ENCODE measurements around the gene CAB39L. TPM values are rescaled to one million over a fixed set of nuclear protein-coding genes. Genes with fewer than 3 reads are reported as not detected.

CAB39L gene
- total RNA-seq, 1 donor from 2014 or later: 7.7 TPM

DNA sequence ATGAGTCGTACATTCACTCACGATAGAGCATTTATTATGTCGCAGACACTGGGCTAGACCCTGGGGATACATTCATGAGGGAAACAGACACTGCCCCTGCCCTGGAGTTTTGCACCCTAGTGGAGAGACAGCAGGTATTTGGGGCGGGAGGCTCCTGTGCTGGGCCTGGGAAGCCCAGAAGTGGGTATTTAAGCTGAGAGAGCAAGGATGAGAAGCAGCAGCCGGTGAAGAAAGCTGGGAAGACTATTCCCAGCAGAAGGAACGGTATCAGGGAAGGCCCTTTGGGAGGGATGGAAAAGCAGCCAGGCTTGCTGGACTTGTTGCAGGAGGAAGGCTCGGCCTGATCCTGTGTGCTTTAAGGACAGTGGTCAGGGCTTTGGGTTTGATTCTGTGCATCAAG lies 141.6 kb downstream of the CAB39L start:
- DNase-seq: no peak
- Mint-ChIP-seq H3K27me3 (ENCODE audit: unreplicated experiment) (peaks cover 11% of the 10 kb centered on the region), H3K27ac (ENCODE audit: unreplicated experiment) (peak overlapping the region; percentile 22), H3K4me3 (ENCODE audit: unreplicated experiment) (no peak overlapping the region), H3K9me3 (ENCODE audit: unreplicated experiment) (peaks cover 2% of the 10 kb centered on the region), H3K36me3 (ENCODE audit: unreplicated experiment) (no peaks in the 10 kb centered on the region), H3K4me1 (ENCODE audit: low read depth, unreplicated experiment) (peaks cover 7% of the 10 kb centered on the region)
- TF ChIP-seq CTCF (IDR thresholded peaks at IDR 0.05; ENCODE audit: partially characterized antibody, unreplicated experiment): no peak

DNA sequence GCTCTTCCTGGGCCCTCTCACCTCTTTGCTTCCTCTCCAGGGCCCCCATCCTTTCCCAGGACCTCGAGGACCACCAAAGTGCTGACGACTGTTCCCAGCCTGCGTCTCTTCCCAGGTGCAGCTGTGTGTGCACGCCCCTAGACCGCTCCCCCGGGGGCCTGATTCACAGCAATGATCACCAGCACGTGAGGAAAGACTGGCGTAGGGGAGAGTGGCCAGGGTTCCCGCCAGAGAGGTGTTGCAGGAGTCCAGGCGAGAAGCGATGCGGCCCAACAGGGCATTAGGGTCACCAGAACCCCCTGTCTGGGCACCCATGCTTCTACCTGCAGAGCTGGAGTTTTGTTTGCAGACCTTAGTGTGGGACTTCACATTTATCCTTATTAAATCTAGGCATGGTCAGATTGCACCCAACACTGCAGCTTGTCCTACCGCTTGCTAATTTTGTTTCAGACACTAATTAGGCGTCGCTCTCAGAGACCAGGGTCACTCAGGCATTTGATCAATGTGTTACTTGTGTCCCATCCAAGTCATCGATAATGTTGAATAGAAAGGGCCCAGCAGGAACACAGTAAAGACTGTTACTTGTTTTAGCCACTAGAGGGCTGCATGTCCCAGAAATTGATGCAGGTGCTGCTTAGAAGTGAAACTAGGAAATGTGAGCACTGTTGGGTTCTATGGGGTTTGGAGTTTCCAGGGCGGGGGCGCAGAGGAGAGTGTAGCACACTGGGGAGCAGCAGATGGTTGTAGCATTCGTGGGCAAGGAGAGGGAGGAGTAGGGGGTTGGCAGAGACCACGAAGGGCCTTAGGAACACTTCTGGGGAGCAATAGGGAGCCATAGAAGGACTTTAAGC lies 142.9 kb downstream of the CAB39L start:
- H3K27ac Mint-ChIP-seq (ENCODE audit: unreplicated experiment): no peak overlapping the region
- H3K4me3 Mint-ChIP-seq (ENCODE audit: unreplicated experiment): no peak overlapping the region
- peaks cover 2% of the 10 kb centered on the region for H3K9me3 Mint-ChIP-seq (ENCODE audit: unreplicated experiment)
- peak; percentile 82 for TF ChIP-seq CTCF (IDR thresholded peaks at IDR 0.05; ENCODE audit: partially characterized antibody, unreplicated experiment)
- DNase-seq: no peak
- no peaks in the 10 kb centered on the region for H3K36me3 Mint-ChIP-seq (ENCODE audit: unreplicated experiment)
- peaks cover 11% of the 10 kb centered on the region for H3K27me3 Mint-ChIP-seq (ENCODE audit: unreplicated experiment)
- peaks cover 7% of the 10 kb centered on the region for H3K4me1 Mint-ChIP-seq (ENCODE audit: low read depth, unreplicated experiment)

DNA sequence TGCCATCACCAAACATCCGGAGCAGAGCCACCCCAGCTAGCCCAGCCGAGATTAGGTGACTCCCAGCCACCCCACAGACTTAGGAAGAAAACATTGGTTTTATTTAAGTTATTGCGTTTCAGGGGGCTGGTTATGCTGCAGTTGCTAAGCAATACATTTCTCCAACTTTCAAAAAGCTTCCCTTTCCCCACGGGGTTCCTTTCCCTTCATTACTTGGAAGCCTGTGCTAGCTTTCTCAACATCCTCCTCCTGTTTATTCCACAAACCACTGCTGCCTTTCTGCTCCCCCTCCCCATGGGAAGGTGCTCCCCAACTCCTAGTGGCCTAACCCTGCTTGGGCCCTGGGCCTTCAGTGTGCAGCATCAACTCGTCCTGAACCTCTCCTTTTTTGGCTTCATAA lies 143.6 kb downstream of the CAB39L start:
- Mint-ChIP-seq H3K4me1 (ENCODE audit: low read depth, unreplicated experiment) (peaks cover 7% of the 10 kb centered on the region), H3K27me3 (ENCODE audit: unreplicated experiment) (peaks cover 10% of the 10 kb centered on the region), H3K27ac (ENCODE audit: unreplicated experiment) (no peak overlapping the region), H3K4me3 (ENCODE audit: unreplicated experiment) (no peak overlapping the region), H3K9me3 (ENCODE audit: unreplicated experiment) (peaks cover 2% of the 10 kb centered on the region), H3K36me3 (ENCODE audit: unreplicated experiment) (no peaks in the 10 kb centered on the region)
- no peak for DNase-seq
- TF ChIP-seq CTCF (IDR thresholded peaks at IDR 0.05; ENCODE audit: partially characterized antibody, unreplicated experiment): no peak

DNA sequence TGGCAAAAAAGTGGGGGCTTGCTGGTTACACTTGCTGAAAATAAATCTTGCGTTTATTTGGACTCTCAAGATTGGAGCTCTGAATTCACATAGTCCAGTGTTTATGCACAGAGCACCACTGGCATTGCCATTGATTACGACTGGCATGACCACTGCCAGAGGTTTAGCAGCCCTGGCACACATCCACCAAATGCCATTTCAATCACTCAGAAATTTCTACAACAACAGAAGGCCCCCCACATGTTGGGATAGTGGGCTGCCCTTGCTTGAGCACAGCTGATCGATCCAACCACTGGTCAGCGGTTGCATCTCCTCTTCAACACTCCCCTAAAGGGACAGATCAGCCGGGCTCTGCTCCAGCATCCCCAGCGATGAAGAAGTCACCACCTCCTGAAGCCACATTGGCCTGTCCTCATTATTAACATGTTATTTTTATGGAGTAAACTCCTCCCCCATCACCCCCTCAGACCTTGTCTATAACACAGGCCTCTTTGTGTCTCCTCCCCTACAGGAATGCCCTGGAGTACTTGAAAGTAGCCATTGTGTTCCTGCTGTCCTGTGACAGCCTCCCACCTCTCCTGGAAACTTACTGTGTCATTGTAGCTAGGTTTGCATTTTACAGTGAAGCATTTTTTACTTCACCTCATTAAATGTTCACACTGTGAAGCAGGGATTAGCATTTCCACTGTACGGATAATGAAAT lies 144.8 kb downstream of the CAB39L start:
- no peak for TF ChIP-seq CTCF (IDR thresholded peaks at IDR 0.05; ENCODE audit: partially characterized antibody, unreplicated experiment)
- Mint-ChIP-seq H3K27me3 (ENCODE audit: unreplicated experiment) (peaks cover 10% of the 10 kb centered on the region), H3K27ac (ENCODE audit: unreplicated experiment) (no peak overlapping the region), H3K9me3 (ENCODE audit: unreplicated experiment) (peaks cover 2% of the 10 kb centered on the region), H3K4me1 (ENCODE audit: low read depth, unreplicated experiment) (peaks cover 7% of the 10 kb centered on the region), H3K4me3 (ENCODE audit: unreplicated experiment) (no peak overlapping the region), H3K36me3 (ENCODE audit: unreplicated experiment) (no peaks in the 10 kb centered on the region)
- DNase-seq: no peak

- DNase-seq: no peak
- Mint-ChIP-seq H3K27me3 (ENCODE audit: unreplicated experiment) (peaks cover 10% of the 10 kb centered on the region), H3K4me1 (ENCODE audit: low read depth, unreplicated experiment) (peaks cover 7% of the 10 kb centered on the region), H3K27ac (ENCODE audit: unreplicated experiment) (no peak overlapping the region), H3K4me3 (ENCODE audit: unreplicated experiment) (no peak overlapping the region), H3K9me3 (ENCODE audit: unreplicated experiment) (no peaks in the 10 kb centered on the region), H3K36me3 (ENCODE audit: unreplicated experiment) (no peaks in the 10 kb centered on the region)
- no peak for TF ChIP-seq CTCF (IDR thresholded peaks at IDR 0.05; ENCODE audit: partially characterized antibody, unreplicated experiment)
Measured at GRCh38 chr13:49298416-49298815, 145.4 kb downstream of the CAB39L start.

Data from glutamatergic neuron (in vitro differentiated cells).